Cardiac muscle cell (in vitro differentiated cells and primary cell): ENCODE measurements around the gene PRPH. TPM values are rescaled to one million over a fixed set of nuclear protein-coding genes. Genes with fewer than 3 reads are reported as not detected.

Source experiments
- DNase-seq, 2 donors: peaks; one replicate each; pipeline versions ENCODE4 v3.0.0 to v3.0.0-alpha.2; 2010 to 2017; ENCODE audit warnings: low read depth in 1 of 2, low spot score in 1 of 2
- H3K27ac ChIP-seq: fragments of 200-600 bp; sonication (generic); 2 replicates; pipeline ENCODE4 v1.5.1; 2016
- H3K27me3 ChIP-seq: fragments of 200-600 bp; sonication (generic); 2 replicates; pipeline ENCODE4 v1.6.0; 2016; ENCODE audit warnings: control low read depth
- H3K36me3 ChIP-seq: fragments of 200-600 bp; sonication (generic); 2 replicates; pipeline ENCODE4 v1.5.1; 2016; ENCODE audit warnings: control low read depth
- H3K4me1 ChIP-seq: fragments of 200-600 bp; sonication (generic); 2 replicates; pipeline ENCODE4 v1.8.1; 2017; ENCODE audit warnings: low read depth, mild to moderate bottlenecking, mixed run types
- H3K4me3 ChIP-seq: fragments of 200-600 bp; sonication (generic); 2 replicates; pipeline ENCODE4 v1.5.1; 2016; ENCODE audit warnings: mild to moderate bottlenecking
- H3K9me3 ChIP-seq: fragments of 200-600 bp; sonication (generic); 2 replicates; pipeline ENCODE4 v1.5.1; 2017; ENCODE audit warnings: low read depth, mild to moderate bottlenecking, control low read depth
- CTCF ChIP-seq: IDR thresholded peaks from 2 replicates; pipeline ENCODE4 v1.5.1; 2012; ENCODE audit warnings: low read depth, mild to moderate bottlenecking, low read length
- polyA plus RNA-seq: library from polyadenylated mRNA; unstranded; fragments of >200 nt; fragmentation: Nextera tagmentation; extraction: Ambion mirVana; gene quantifications from 2 replicates; pipeline ENCODE4 v1.2.1, GENCODE V29; 2016
- total RNA-seq: library from RNA; depleted of rRNA; stranded (reverse); fragments of >200 nt; gene quantifications from 2 replicates; pipeline ENCODE4 v1.2.3, GENCODE V29; 2016

Gene PRPH
- total and polyA plus RNA-seq, 2 experiments from 2014 or later, result 1.1 to 4.0 TPM

GRCh38 chr12:49292729-49293055 lies 2.3 kb upstream of the PRPH start:
- no peak overlapping the region for H3K27ac ChIP-seq
- DNase-seq, result no peak
- peaks cover 4% of the 10 kb centered on the region for H3K4me1 ChIP-seq
- H3K27me3 ChIP-seq, result peaks cover 80% of the 10 kb centered on the region
- no peaks in the 10 kb centered on the region for H3K9me3 ChIP-seq
- no peak for TF ChIP-seq CTCF
- no peak overlapping the region for H3K4me3 ChIP-seq
- H3K36me3 ChIP-seq, result no peaks in the 10 kb centered on the region

GRCh38 chr12:49293056-49293956 lies 1.6 kb upstream of the PRPH start:
- peak in 1 of 2 donors; percentile 53 for DNase-seq
- Histone ChIP-seq H3K27ac (no peak overlapping the region), H3K27me3 (peaks cover 81% of the 10 kb centered on the region), H3K4me1 (peaks cover 4% of the 10 kb centered on the region), H3K4me3 (no peak overlapping the region), H3K9me3 (no peaks in the 10 kb centered on the region), H3K36me3 (no peaks in the 10 kb centered on the region)
- TF ChIP-seq CTCF, result no peak

GRCh38 chr12:49294086-49294803 lies 702 bp upstream of the PRPH start:
- no peak for TF ChIP-seq CTCF
- H3K36me3 ChIP-seq, result no peaks in the 10 kb centered on the region
- H3K4me3 ChIP-seq, result no peak overlapping the region
- H3K27ac ChIP-seq, result no peak overlapping the region
- DNase-seq, result no peak
- peaks cover 4% of the 10 kb centered on the region for H3K4me1 ChIP-seq
- no peaks in the 10 kb centered on the region for H3K9me3 ChIP-seq
- peaks cover 87% of the 10 kb centered on the region for H3K27me3 ChIP-seq

- no peak for DNase-seq
- no peaks in the 10 kb centered on the region for H3K36me3 ChIP-seq
- H3K9me3 ChIP-seq, result no peaks in the 10 kb centered on the region
- no peak overlapping the region for H3K27ac ChIP-seq
- no peak for TF ChIP-seq CTCF
- no peak overlapping the region for H3K4me3 ChIP-seq
- peaks cover 4% of the 10 kb centered on the region for H3K4me1 ChIP-seq
- H3K27me3 ChIP-seq, result peaks cover 90% of the 10 kb centered on the region
Measured at GRCh38 chr12:49294804-49295081, 204 bp upstream of the PRPH start.

- DNase-seq, result peak in 1 of 2 donors; percentile 57
- no peaks in the 10 kb centered on the region for H3K36me3 ChIP-seq
- no peak overlapping the region for H3K4me3 ChIP-seq
- no peaks in the 10 kb centered on the region for H3K9me3 ChIP-seq
- TF ChIP-seq CTCF, result peak; percentile 82
- peaks cover 83% of the 10 kb centered on the region for H3K27me3 ChIP-seq
- peaks cover 4% of the 10 kb centered on the region for H3K4me1 ChIP-seq
- no peak overlapping the region for H3K27ac ChIP-seq
Measured at GRCh38 chr12:49296034-49296835, 1.3 kb downstream of the PRPH start.
